GM13977 (cell line): ENCODE data around the gene SSX4.
"Not testable (repeated sequence)": the region's sequence is repeated elsewhere in the genome, so short reads cannot be mapped to it uniquely, and the experiment has no call there.

Experiments
- DNase-seq: peaks from one replicate; pipeline ENCODE4 v3.0.0; 2012; ENCODE audit warnings: low spot score
- CTCF ChIP-seq: IDR thresholded peaks from 2 replicates; pipeline ENCODE4 v1.5.1; 2012; ENCODE audit warnings: mild to moderate bottlenecking, control low read depth; ENCODE audit not compliant: insufficient read depth; ENCODE audit errors: extremely low read depth, missing control alignments
- in situ Hi-C: fragments of 300-500 bp; cut with MboI; formaldehyde crosslinking; loops from one replicate; pipeline ENCODE4 v1.12.0; 2022; ENCODE audit warnings: low sequenced_read_pairs, low pct_unique_long_range_greater_than_20kb, mixed read lengths, inconsistent platforms; ENCODE audit not compliant: unreplicated experiment

SSX4 gene

DNA sequence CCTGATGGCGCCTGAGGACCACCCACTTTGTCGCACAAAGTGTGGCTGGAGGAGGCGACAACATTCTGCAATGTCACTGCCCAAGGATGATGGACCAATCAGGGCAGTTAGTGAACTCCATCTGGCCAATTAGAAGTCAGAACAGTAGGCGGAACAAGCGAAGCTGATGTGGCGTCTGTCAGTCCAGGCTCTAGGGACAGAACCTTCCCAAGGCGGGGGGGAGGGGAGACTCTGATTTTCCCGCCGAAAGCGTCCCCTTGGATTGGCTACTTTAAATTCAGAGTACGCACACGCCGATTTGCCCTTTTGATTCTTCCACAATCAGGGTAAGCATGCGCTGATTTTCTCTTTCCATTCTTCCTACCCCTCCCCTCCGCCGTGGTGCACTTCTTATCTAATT lies at the start of gene SSX4:
SSX4 (plus strand) TSS at position 301 of the 400 bp plus-strand sequence. CDS start 515 bp downstream, outside the sequence.
- in situ Hi-C loops, DNase-seq: not testable (repeated sequence)

- DNase-seq, in situ Hi-C loops: not testable (repeated sequence)
Measured at GRCh38 chrX:48346059-48346458, 37.3 kb upstream of the SSX4 start.

DNA sequence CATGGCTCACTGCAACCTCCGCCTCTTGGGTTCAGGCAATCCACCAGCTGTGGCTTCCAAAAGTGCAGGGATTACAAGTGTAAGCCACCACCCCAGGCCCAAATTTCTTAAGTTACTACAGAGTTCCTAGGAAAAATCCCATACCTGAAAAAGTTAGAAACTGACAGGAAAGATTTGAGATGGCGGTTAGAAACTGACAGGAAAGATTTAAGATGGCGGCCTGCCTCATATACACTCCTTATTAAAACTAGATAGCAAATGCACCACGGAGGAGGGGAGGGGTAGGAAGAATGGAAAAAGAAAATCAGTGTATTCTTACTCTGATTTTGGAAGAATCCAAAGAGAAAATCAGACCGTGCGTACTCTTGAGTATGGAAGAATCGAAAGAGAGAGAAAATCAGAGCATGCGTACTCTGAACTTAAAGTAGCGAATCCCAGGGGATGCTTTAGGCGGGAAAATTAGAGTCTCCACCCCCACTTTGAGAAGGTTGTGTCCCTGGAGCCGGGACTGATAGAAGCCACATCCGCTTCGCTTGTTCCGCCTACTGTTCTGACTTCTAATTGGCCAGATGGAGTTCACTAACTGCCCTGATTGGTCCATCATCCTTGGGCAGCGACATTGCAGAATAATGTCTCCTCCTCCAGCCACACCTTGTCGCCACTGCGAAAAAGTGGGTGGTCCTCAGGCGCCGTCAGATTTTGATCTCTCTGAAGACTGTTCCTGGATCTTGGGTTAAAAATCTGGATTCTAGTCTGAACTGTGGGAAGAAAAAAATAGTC lies 26.8 kb upstream of the SSX4 start, which contains the start of gene SSX3:
SSX3 (minus strand) TSS at position 389 of the 780 bp plus-strand sequence. CDS start 1,454 bp downstream, outside the sequence.
- DNase-seq, in situ Hi-C loops: not testable (repeated sequence)

DNA sequence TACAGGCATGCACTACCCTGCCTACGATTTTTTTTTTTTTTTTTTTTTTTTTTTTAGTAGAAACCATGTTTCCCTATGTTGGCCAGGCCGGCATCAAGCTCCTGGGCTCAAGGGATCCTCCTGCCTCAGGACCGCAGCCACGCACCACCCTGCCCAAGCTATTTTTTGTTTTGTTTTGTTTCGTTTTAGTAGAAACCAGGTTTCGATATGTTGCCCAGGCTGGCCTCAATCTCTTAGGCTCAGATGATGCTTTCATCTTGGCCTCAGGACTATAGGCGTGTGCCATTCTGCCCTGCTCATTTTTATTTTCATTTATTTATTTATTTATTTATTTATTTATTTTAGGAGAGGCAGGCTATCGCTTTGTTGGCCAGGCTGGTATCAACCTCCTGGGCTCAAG lies 25.7 kb upstream of the SSX4 start:
- DNase-seq = no peak
- in situ Hi-C loops = no loop called here

GRCh38 chrX:48359281-48359680 lies 24.1 kb upstream of the SSX4 start:
- DNase-seq, in situ Hi-C loops: not testable (repeated sequence)

More for the DNA sequence above, 25.7 kb upstream of the SSX4 start:
- TF ChIP-seq CTCF = no peak

- in situ Hi-C loops, DNase-seq: not testable (repeated sequence)
Measured at GRCh38 chrX:48367717-48368408, 15.5 kb upstream of the SSX4 start.

GRCh38 chrX:48370408-48370807 lies 12.9 kb upstream of the SSX4 start:
- in situ Hi-C loops, DNase-seq: not testable (repeated sequence)

DNA sequence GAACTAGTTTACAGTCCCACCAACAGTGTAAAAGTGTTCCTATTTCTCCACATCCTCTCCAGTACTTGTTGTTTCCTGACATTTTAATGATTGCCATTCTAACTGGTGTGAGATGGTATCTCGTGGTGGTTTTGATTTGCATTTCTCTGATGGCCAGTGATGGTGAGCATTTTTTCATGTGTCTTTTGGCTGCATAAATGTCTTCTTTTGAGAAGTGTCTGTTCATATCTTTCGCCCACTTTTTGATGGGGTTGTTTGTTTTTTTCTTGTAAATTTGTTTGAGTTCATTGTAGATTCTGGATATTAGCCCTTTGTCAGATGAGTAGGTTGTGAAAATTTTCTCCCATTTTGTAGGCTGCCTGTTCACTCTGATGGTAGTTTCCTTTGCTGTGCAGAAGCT lies 13.6 kb downstream of the SSX4 start:
- DNase-seq, in situ Hi-C loops: not testable (repeated sequence)

GRCh38 chrX:48397825-48398224 lies 14.5 kb downstream of the SSX4 start:
- in situ Hi-C loops, DNase-seq: not testable (repeated sequence)

GRCh38 chrX:48411860-48412259 lies 28.5 kb downstream of the SSX4 start, which contains the start of gene SSX4B:
TSS of gene SSX4B (minus strand) at chrX:48411960. CDS start at chrX:48411372, 588 bp downstream.
- DNase-seq, in situ Hi-C loops: not testable (repeated sequence)

GRCh38 chrX:48427027-48427716 lies 43.8 kb downstream of the SSX4 start:
- DNase-seq, in situ Hi-C loops: not testable (repeated sequence)

- in situ Hi-C loops, DNase-seq: not testable (repeated sequence)
Measured at GRCh38 chrX:48429606-48430005, 46.3 kb downstream of the SSX4 start.

GRCh38 chrX:48430166-48430565 lies 46.8 kb downstream of the SSX4 start:
- in situ Hi-C loops = not testable (repeated sequence)

DNA sequence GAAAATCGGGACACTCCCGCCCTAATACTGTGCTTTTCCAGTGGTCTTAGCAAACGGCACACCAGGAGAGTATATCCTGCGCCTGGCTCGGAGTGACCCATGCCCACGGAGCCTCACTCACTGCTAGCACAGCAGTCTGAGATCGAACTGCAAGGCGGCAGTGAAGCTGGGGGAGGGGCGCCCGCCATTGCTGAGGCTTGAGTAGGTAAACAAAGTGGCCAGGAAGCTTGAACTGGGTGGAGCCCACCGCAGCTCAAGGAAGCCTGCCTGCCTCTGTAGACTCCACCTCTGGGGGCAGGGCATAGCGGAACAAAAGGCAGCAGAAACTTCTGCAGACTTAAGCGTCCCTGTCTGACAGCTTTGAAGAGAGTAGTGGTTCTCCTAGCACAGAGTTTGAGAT lies 50.4 kb downstream of the SSX4 start:
- in situ Hi-C loops = not testable (repeated sequence)

More at GRCh38 chrX:48430166-48430565, 46.8 kb downstream of the SSX4 start:
- not testable (repeated sequence) for DNase-seq

More for the DNA sequence above, 50.4 kb downstream of the SSX4 start:
- DNase-seq = not testable (repeated sequence)
